ENCODE results near the gene TKT. TPM values are rescaled to one million over a fixed set of nuclear protein-coding genes. Genes with fewer than 3 reads are reported as not detected.
"Not testable (repeated sequence)": the region's sequence is repeated elsewhere in the genome, so short reads cannot be mapped to it uniquely, and the experiment has no call there.

The TKT gene
- total RNA-seq, 1 experiment from 2014 or later, result 650 TPM

DNA sequence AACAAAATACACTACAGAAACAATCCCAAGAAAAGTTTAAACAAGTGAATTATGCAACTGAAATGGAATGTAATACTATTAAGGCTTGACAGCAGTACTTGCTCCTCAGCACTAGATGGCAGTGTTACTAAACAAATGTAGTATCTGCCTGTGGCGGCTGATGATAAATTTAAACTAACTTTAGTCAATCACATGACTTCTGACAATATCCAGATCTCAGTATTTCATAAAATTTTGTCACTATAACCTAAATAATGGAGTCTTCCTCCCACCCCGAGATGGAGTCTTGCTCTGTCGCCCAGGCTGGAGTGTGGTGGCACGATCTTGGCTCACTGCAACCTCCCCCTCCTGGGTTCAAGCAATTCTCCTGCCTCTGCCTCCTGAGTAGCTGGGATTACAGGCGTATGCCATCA lies 43.8 kb upstream of the TKT start:
- WGBS (ENCODE audit: extremely low coverage, insufficient read length, low lambda C conversion rate), result no CpG with 5 or more reads among the region's 5 CpGs
- not testable (repeated sequence) for DNase-seq; H3K79me2 ChIP-seq (ENCODE audit: insufficient read depth, low read length); H2BK20ac ChIP-seq (ENCODE audit: low read depth, low read length, poor library complexity, severe bottlenecking); H2BK12ac ChIP-seq (ENCODE audit: insufficient read length, low read depth, low read length); H3T11ph ChIP-seq (ENCODE audit: low read length); H3K4me2 ChIP-seq (ENCODE audit: insufficient read depth, insufficient read length, low read length); H3K79me1 ChIP-seq (ENCODE audit: insufficient read depth, low read depth, low read length, poor library complexity, severe bottlenecking); H3K4me1 Mint-ChIP-seq; H3K27me3 ChIP-seq (ENCODE audit: insufficient read depth, low read length); H2BK120ac ChIP-seq (ENCODE audit: low read depth, low read length, poor library complexity, severe bottlenecking); H3K9me3 ChIP-seq (ENCODE audit: control insufficient read depth, low read depth, low read length); H3K56ac ChIP-seq (ENCODE audit: insufficient read length, low read depth, low read length); H3K23ac ChIP-seq (ENCODE audit: insufficient read length, low read depth, low read length); H4K20me1 ChIP-seq (ENCODE audit: control insufficient read depth, insufficient read depth, insufficient read length); H3K4ac ChIP-seq (ENCODE audit: low read depth, low read length); H3K4me3 Mint-ChIP-seq; H2BK15ac ChIP-seq (ENCODE audit: low read depth, low read length); H3K9ac ChIP-seq (ENCODE audit: extremely low read depth, insufficient read length, low read length); H4K5ac ChIP-seq (ENCODE audit: insufficient read length, low read depth, low read length); H2BK5ac ChIP-seq (ENCODE audit: insufficient read length, low read length); H3K27me3 Mint-ChIP-seq (ENCODE audit: low read depth); H2AFZ ChIP-seq (ENCODE audit: low read length); H3K18ac ChIP-seq (ENCODE audit: insufficient read length, low read depth, low read length); H3K9me3 Mint-ChIP-seq; H3K23me2 ChIP-seq (ENCODE audit: insufficient read length, low read depth, low read length, poor library complexity, severe bottlenecking); H2AK5ac ChIP-seq (ENCODE audit: insufficient read length, low read length); H3K27ac ChIP-seq (ENCODE audit: insufficient read length, low read depth, low read length); H3K4me1 ChIP-seq (ENCODE audit: insufficient read depth, low read length); H4K8ac ChIP-seq (replicated peaks; ENCODE audit: insufficient read length, low read depth, low read length); H3K14ac ChIP-seq (ENCODE audit: insufficient read depth, low read length); H4K91ac ChIP-seq (ENCODE audit: insufficient read length, low read depth, low read length)
- peaks cover 10 to 40% (median 36%) of the 10 kb centered on the region in 3 experiments; a peak in 6 of 7 replicates for H3K36me3 Mint-ChIP-seq (ENCODE audit: insufficient read depth in 1 of 3, low read depth in 3 of 3)
- H3K27ac Mint-ChIP-seq, result peak overlapping the region in 1 of 3 experiments; percentile 82; a peak in 2 of 7 replicates
- TF ChIP-seq, protein P1, sequence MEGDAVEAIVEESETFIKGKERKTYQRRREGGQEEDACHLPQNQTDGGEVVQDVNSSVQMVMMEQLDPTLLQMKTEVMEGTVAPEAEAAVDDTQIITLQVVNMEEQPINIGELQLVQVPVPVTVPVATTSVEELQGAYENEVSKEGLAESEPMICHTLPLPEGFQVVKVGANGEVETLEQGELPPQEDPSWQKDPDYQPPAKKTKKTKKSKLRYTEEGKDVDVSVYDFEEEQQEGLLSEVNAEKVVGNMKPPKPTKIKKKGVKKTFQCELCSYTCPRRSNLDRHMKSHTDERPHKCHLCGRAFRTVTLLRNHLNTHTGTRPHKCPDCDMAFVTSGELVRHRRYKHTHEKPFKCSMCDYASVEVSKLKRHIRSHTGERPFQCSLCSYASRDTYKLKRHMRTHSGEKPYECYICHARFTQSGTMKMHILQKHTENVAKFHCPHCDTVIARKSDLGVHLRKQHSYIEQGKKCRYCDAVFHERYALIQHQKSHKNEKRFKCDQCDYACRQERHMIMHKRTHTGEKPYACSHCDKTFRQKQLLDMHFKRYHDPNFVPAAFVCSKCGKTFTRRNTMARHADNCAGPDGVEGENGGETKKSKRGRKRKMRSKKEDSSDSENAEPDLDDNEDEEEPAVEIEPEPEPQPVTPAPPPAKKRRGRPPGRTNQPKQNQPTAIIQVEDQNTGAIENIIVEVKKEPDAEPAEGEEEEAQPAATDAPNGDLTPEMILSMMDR (conservative IDR thresholded peaks at IDR 0.05), result peak; percentile 89
